Measurements from ENCODE around the gene BMP10.
"Not testable (repeated sequence)": the region's sequence is repeated elsewhere in the genome, so short reads cannot be mapped to it uniquely, and the experiment has no call there.

Gene BMP10, protein sequence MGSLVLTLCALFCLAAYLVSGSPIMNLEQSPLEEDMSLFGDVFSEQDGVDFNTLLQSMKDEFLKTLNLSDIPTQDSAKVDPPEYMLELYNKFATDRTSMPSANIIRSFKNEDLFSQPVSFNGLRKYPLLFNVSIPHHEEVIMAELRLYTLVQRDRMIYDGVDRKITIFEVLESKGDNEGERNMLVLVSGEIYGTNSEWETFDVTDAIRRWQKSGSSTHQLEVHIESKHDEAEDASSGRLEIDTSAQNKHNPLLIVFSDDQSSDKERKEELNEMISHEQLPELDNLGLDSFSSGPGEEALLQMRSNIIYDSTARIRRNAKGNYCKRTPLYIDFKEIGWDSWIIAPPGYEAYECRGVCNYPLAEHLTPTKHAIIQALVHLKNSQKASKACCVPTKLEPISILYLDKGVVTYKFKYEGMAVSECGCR

DNA sequence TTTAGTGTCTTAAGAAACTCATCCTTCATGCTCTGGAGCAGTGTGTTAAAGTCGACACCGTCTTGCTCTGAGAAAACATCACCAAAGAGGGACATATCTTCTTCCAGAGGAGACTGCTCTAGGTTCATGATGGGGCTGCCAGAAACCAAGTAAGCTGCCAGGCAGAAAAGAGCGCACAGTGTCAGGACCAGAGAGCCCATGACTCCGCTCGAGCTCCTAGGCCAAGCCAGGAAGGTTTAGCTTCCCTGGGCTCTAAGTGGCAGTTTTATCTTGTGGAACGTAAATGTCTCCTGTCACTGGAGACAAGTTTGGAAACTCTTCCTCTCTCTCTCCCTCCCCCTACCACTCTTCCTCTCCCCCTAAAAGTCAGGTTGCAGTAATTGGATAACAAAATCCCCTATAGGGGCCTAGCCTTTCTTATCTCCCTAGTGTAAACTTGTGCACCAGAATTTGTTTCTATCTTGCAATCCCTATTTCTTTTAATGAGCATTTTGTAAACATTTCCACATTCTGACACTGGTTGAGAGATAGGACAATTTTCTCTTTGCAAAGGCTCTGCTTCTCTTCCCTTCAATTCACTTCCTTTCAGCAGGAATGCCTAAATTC, at the start of gene BMP10:
Gene BMP10 (minus strand): TSS at position 239 of the 606 bp plus-strand sequence. CDS start 39 bp downstream, at position 200.
- no peak for DNase-seq

DNA sequence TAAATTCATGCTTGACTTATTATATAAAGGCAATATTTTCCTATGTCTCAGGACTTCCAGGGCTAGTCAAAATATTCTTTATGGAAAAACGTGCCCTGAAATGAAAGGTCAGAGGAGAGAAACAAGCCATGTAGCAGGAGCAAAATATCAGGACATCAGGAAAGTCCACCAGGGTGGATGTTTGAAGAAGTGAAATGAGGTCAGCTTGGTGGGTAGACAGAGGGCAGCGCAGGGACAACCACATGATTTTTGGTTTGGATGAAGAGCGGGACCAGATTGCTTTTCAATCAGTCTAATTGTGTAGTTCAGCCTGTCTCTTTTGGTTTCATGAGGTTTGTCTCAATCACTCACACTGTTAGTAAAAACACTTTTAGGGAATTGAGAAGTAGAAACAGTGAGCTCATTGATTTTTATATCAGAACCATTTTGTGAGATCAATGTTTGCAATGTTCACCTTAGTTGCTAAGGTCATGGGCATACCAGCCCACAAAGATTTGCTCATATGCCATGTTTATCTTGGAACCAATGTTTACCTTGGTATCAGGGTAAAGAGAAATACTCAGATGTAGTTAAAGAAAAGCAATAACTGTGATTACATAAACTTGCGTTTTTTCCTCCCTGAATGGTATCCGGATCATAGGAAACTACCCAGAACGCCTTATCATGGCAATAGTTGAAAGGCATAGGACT, 49.4 kb upstream of the BMP10 start:
- no peak for DNase-seq

DNA sequence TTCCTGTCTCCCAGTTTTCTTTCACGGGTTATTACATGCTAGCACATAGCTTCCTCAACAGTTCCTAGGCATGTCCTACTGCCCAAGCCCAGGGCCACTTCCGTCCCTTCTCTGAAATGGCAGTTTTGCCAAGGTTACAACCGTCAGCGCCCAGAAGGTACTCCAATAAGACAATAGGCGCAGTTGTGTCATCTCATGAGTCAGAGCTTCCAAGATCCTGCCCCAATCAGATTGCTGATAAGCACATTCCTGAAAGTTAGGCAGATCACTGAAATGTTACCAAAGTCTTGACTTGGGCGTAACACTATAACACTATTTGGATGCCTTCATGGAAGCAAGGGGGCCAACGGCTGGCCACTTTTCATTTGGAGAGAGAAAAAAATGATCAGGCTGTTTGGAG, 47.3 kb upstream of the BMP10 start:
- no peak for DNase-seq

DNA sequence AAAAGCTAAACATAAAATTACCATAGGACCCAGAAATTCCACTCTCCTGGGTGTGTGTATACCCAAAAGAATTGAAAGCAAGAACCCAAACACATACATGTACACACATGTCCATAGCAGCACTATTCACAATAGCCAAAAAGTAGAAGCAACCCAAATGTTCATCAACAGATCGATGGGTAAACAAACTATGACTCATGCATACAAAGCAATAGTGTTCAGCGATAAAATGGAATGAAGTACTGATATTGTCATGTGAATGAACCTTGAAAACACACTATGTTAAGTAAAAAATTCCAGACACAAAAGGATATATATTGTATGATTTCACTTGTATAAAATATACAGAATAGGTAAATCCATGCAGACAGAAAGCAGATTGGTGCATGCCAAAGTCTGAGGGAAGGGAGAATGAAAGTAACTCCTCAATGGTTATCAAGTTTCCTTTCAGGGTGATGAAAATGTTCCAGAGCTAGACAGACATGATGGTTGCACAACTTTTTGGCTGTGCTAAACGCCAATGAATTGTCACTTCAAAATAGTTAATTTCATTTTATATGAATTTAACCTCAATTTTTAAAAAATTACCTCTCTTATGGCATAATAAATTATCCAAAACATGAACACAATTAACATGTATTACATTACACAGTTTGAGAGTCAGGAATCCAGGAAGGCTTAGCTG, 46.0 kb upstream of the BMP10 start:
- no peak for DNase-seq

DNA sequence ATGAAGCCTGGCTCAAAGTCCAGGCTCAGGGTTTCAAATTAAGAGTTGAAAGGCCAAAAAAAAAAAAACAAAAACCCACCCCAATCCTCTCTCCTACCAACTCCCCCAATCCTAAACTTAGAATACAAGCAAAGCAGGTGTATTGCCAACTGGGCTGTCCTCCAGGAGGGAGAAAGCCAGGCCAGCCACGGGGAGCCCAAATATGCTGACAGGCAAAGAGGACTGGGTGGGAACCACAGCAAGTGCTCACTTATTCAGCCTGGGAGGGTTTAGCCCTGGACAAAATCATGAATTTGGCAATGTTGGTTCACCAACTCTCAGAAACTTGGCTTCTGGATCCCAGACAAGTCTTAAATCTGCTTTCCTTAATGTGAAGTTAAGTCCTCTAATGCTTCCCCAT, 45.0 kb upstream of the BMP10 start:
- DNase-seq = no peak

DNA sequence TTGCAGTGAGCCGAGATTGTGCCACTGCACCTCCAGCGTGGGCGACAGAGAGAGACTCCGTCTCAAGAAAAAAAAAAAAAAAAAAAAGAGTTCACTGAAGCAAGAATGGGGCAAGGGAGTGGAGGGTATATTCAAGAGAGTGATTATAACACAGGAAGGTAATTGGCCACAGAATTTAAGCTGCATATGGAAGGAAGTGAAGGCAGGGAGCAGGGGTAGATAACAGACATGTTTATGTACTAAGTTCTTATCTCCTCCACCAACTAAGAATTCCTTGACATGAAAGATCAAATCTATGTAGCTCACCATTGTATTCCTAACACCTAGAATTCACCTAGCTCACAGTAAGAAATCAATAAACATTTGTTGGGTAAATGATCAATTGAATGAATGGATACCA, 44.2 kb upstream of the BMP10 start:
- no peak for DNase-seq

DNA sequence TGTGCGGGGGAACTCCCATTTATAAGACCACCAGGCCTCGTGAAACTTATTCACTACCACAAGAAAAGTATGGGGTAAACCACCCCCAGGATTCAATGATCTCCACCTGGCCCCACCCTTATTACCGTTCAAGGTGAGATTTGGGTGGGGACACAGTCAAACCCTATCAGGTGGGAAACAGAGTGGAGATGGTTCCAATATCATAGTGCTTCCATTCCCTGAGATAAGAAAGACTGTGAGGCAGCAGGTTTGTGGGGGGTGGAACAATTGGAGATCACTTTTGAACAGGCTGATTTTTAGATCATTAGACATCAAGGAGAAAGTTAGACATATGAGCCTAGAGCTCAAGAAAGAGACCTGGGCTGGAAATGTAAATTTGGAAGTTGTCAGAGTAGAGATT, 42.2 kb upstream of the BMP10 start:
- no peak for DNase-seq

DNA sequence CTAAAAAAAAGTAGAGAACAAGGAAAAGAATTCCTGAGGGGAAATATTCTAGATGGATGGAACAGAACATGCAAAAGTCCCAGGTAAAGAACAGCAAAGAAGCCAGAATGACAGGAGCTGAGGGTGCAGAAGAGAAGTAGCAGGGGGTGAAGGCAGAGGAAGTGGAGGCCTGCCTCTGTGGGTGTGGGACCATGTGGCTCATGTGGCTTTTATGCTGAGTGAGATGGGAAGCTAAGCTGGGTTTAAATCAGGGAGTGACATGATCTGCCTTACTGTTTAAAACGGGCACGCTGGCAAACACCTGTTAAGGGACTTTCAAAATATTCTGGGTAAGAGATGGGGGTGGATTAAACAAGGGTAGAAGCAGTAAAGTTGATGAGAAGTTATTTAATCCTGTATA, 41.5 kb upstream of the BMP10 start:
- DNase-seq = peak; percentile 27 to 58

DNA sequence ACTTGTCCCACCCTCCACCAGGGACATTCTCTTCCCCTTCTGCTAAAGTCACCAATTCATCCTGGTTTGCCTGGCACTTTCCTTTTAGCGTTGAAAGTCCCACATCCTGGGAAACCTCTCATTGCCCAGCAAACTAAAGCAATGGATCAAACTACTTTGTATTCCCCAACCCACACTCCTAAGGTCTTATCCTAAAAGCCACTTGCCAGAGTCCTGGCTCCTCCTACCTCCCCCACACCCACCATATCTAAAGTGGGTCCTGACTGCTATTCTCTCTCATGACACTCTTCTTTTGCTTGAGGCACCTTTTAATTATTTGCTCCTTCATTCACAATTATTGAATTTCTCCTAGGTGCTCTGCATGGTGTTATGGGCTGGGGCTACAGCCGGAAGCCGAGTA, 40.9 kb upstream of the BMP10 start:
- DNase-seq = no peak

DNA sequence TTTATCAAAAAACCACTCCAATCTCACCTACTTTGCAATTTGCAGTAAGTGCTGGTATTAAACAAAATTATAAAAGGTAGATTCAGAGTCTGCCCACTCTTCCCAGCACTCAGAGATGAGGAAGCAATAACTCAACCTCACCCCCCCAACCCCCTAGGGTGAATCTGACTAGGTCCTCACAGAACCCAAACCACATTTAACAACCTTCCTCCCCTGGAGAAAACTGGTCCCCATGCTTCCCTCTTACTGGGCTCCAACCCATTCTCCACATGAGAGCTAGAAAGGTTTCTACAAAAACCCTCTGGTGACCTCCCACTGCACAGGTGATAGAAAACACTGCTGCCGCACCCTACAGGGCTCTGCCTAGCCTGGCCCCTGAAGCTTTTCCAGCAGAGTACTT, 40.5 kb upstream of the BMP10 start:
- DNase-seq = no peak

DNA sequence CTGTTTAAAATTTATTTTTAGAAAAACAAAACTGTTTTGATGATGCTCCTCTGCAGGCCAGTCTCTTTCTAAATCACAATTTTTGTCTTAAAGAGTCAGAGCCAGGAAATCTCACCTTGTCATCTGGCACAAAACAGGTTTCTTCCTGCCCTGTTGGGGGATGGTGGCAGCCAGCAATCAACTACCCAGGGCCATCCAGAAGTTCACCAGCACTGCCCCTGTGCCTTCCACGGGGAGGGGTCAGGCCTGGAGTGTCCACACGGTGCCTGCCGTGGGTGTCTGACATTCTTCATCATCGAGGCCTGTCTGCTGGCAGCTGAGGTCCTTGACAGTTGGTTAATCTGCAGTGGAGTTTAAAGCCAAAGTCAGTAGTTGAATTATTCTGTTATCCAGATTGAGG, 40.0 kb upstream of the BMP10 start:
- no peak for DNase-seq

DNA sequence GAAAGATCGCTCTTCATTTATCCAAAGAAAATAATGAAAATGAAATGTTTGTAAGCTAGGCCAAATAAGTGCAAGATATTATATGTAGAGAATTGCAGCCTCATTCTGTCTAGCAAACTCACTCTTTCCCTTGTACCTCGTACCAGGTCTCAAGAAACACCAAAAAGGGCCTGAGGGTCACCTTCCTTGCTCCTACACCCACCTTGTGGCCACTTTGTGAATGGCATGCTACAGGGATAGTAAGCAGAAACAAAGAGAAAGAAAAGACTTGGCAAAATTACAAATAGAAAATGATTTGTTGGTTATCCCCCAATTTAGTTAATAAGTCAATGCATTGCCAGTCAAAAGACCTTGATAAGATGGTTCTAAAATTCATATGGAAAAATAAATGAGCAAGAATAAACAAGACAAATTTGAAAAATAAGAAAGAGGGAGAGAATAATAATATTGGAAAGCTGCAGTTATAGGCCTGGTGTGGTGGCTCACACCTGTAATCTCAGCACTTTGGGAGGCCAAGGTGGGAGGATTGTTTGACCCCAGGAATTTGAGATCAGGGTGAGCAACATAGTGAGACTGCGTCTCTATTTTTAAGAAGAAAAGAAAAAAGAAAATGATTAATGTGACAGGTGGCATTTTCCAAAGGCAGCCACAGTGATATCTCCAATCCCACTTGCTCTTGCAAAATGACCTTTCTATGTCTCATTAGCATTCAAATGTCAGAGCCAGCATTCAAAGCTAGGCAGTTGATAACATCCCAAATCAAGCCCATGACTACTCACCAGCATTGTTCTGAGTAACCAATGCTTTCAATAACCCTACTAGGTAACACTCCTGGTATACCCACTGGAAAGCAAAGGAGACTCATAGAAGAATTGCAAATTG, 38.8 kb upstream of the BMP10 start:
- DNase-seq = peak; percentile 75 to 77

DNA sequence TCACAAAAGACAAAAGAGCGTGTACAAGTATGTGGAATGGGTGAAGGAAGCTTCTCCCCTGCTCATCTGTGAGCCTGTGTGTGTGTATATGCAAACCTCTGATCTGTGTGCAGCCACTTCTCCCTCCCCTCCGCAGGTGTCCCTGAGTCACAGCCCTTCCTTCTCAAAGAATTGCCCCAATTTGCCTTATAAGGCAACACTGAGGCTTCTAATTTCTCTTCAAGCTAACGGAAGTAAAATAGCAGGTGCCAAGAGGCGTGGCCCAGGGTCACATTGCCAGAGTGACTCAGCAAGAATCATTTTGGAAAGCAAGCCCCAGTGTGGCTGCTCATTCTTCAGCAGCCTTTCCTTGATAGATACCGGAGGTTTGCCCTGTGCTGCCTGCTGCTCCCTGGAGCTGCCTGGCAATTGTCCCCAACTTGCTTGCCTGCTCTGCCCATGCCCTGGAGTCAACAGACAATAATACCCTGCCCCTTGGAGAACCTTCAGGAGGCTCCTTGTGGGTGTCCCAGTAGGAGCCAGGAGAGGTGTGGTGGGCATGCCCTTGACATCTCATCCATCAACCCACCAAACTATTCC, 37.3 kb upstream of the BMP10 start:
- DNase-seq = peak; percentile 86 to 92

DNA sequence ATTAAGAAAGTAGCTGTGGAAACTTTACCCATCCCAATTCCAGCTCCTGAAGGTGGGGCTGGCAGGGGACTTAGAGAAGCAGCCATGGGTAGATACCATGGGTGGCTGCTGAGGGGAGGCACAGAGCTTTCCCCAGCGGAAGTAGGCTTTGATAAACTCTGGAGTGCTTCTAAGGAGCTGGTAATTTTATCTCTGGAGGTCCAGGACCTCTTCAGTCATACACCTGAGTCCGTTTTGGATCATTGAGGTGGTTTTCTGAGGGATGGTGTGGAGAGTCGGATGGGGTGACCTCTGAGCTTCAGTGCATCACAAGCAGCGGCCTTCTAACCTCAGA, 36.7 kb upstream of the BMP10 start:
- no peak for DNase-seq

DNA sequence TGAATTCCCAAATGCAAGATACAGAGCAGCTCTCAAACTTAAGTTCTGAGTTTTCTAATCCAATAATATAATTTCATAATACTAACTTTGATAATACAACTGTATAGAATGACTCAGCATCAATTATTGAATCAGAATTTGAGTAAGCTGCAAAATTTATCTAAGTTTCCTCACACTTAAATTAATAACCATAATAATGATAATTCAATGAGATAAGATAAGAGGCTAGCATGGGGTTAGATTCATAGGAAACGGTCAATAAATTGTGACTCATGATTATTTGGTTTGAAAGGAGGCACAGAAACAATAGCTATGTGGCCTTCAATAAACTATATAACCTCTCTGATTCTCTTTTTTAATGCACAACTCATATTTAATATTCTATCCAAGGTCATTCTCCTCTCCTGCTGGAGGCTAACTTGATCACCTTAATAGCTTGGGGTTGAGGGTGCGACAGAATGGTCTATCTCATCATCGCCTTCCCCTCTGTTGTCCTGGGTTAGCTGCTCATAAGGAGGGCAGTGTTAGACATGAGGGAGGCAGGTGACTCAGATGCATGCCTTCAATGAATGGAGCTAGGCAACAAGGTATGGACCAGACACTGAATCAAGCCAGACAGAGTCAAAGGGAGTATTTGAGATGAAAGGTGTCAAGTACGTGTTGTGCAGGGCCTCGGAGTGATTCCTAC, 36.2 kb upstream of the BMP10 start:
- no peak for DNase-seq

DNA sequence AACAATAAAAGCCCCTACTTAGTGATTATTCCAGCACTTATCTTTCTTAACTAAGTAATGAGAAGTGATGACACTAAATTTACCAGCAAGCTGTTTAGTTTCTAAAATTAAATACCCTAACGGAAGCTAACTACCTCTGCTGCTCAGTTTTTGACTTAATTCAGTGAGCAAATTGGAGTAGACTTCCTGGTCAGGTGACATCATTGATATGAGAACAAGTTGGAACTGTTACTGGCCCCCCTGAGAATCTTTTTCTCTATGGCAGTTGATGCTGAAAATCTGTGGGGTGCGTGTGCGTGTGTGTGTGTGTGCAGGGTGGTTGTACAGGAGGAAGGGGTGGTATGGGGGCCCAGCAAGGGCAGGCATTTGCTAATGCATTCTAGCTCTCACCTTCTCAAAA, 35.5 kb upstream of the BMP10 start:
- no peak for DNase-seq

DNA sequence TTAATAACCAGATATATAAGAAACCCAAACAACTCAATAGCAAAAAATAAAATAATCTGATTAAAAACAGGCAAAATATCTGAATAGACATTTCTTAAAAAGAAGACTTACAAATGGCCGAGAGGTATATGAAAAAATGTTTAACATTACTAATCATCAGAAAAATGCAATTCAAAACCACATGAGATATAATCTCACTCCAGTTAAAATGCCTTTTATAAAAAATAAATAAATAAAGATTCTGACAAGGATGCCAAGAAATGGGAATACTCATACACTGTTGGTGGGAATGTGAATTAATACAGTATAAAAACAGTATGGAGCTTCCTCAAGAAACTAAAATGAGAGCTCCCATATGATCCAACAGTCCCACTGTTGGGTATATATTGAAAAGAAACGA, 33.9 kb upstream of the BMP10 start:
- no peak for DNase-seq

DNA sequence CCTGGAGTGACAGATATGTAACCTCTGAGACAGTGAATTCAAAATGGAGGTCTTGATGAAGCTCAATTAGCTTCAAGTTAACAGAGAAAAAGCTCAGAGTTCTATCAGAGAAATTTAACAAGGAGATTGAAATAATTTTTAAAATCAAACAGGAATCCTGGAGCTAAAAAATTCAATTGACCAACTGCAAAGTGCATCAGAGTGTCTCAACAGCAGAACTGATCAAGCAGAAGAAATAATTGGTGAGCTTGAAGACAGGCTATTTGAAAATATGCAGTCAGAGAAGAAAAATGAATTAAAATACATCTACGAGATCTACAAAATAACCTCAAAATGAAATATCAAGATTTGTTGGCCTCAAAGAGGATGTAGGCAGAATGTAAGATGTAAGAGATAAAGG, 30.4 kb upstream of the BMP10 start:
- DNase-seq = no peak

DNA sequence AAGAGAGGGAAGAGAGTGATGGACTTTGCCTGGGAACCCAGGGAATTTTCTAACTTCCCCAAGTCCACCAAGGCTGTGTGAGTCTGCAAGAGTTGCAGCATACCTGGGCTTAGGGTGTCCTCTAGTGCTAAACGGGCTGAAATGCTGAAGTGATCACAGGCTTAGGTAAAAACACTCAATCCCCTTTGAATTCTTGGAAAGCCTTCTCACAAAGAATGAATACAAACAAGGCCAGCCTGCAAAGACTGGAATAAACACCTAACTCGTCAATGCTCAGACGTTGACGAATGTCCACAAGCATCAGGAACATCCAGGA, 30.0 kb upstream of the BMP10 start:
- DNase-seq = no peak

DNA sequence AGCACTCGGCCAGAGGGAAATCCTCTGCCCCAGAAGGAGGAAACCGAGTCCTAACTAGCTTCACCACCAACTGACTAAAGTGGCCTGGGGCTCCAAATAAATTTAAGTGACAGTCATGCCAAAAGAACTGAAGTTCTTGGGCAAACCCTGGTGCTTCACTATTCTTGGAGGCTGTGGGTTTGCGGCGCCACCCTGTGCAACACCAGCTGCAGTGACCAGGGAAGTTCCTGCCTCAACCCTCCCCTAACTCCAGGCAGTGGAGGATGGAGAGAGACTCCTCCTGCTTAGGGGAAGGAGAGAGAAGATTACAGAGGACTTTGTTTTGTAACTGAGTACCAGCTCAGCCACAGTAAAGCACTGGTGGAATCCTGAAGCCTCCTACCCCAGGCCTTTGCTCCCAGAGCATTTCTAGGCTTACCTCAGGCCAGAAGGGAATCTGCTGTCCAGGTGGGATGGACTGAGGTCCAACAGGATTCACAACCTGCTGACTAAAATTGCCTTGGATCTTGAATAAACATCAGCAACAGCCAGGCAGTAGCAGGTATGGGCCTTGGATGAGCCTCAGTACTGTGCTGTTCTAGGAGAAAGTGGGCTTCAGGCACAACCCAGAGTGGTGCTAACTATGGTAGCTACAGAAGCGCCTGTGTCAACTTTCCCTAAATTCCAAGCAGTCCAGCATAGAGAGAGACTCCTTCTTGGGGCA, 29.4 kb upstream of the BMP10 start:
- DNase-seq = no peak

DNA sequence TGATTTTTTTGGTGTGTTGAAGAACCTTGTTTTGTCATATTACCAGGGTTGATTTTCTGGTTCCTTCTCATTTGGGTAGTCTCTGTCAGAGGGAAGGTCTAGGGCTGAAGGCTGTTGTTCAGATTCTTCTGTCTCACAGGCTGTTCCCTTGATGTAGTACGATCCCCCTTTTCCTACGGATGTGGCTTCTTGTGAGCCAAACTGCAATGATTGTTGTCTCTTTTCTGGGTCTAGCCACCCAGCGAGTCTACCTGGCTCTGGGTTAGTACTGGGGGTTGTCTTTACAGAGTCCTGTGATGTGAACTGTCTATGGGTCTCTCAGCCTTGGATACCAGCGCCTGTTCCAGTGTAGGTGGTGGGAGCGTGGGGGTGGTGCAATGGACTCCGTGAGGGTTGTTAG, 24.8 kb upstream of the BMP10 start:
- not testable (repeated sequence) for DNase-seq
